Activated gamma-delta T cell (primary cell): ENCODE results near the gene GPSM1.

Experiments
- DNase-seq: peaks from one replicate; lab custom pipeline; 2025; lab: John Stamatoyannopoulos, UW

Gene GPSM1

GRCh38 chr9:136361754-136362449, 34.6 kb downstream of the GPSM1 start:
- no peak for DNase-seq

- DNase-seq = no peak
Observed at GRCh38 chr9:136362450-136362784, 35.1 kb downstream of the GPSM1 start.

GRCh38 chr9:136363106-136363948, 36.0 kb downstream of the GPSM1 start, which contains the start of gene DNLZ:
Gene DNLZ (minus strand): TSS chr9:136363744. CDS start chr9:136363714, 30 bp downstream.
- DNase-seq = peak; percentile 78

- DNase-seq = no peak
Observed at GRCh38 chr9:136363949-136364748, 36.8 kb downstream of the GPSM1 start.

- DNase-seq = no peak
Observed at GRCh38 chr9:136364942-136365774, 37.8 kb downstream of the GPSM1 start.

GRCh38 chr9:136365775-136366222, 38.5 kb downstream of the GPSM1 start:
- no peak for DNase-seq

GRCh38 chr9:136366826-136367225, 39.5 kb downstream of the GPSM1 start:
- DNase-seq = no peak

GRCh38 chr9:136367296-136368145, 40.2 kb downstream of the GPSM1 start:
- DNase-seq = no peak

GRCh38 chr9:136368190-136368589, 40.9 kb downstream of the GPSM1 start:
- no peak for DNase-seq

- DNase-seq = no peak
Observed at GRCh38 chr9:136370037-136370436, 42.7 kb downstream of the GPSM1 start.

GRCh38 chr9:136370687-136371532, 43.6 kb downstream of the GPSM1 start:
- no peak for DNase-seq

GRCh38 chr9:136371533-136371880, 44.2 kb downstream of the GPSM1 start:
- no peak for DNase-seq

GRCh38 chr9:136372006-136372405, 44.7 kb downstream of the GPSM1 start:
- DNase-seq = no peak

- no peak for DNase-seq
Observed at GRCh38 chr9:136372561-136373299, 45.4 kb downstream of the GPSM1 start.

- no peak for DNase-seq
Observed at GRCh38 chr9:136373300-136374182, 46.2 kb downstream of the GPSM1 start, which contains the start of gene CARD9. Gene CARD9 (minus strand): TSS chr9:136373669. CDS start chr9:136372078, 1,591 bp downstream.

GRCh38 chr9:136374183-136374575, 46.8 kb downstream of the GPSM1 start:
- DNase-seq = no peak

GRCh38 chr9:136375096-136375495, 47.8 kb downstream of the GPSM1 start:
- no peak for DNase-seq

GRCh38 chr9:136376457-136376856, 49.1 kb downstream of the GPSM1 start:
- DNase-seq = no peak
